ENCODE results near the gene SCN2B.

GRCh38 chr11:118206391-118207031 lies 30.1 kb upstream of the SCN2B start:
- TF ChIP-seq CTCF (IDR thresholded peaks at IDR 0.05; ENCODE audit: borderline replicate concordance, extremely low read depth, low read length, poor library complexity, severe bottlenecking) (no peak), EZH2 (IDR thresholded peaks at IDR 0.05; ENCODE audit: borderline replicate concordance, low read depth, low read length, severe bottlenecking) (no peak)

All from DND-41 (cell line).